GM19023 (cell line): ENCODE measurements around the gene RSL1D1.

Experiments used
- ATAC-seq: cut with Tn5 transposase; IDR thresholded peaks from one replicate; pipeline ENCODE4 v1.9.1; 2021; ENCODE audit warnings: mild to moderate bottlenecking, moderate library complexity; ENCODE audit not compliant: unreplicated experiment

Gene RSL1D1

DNA sequence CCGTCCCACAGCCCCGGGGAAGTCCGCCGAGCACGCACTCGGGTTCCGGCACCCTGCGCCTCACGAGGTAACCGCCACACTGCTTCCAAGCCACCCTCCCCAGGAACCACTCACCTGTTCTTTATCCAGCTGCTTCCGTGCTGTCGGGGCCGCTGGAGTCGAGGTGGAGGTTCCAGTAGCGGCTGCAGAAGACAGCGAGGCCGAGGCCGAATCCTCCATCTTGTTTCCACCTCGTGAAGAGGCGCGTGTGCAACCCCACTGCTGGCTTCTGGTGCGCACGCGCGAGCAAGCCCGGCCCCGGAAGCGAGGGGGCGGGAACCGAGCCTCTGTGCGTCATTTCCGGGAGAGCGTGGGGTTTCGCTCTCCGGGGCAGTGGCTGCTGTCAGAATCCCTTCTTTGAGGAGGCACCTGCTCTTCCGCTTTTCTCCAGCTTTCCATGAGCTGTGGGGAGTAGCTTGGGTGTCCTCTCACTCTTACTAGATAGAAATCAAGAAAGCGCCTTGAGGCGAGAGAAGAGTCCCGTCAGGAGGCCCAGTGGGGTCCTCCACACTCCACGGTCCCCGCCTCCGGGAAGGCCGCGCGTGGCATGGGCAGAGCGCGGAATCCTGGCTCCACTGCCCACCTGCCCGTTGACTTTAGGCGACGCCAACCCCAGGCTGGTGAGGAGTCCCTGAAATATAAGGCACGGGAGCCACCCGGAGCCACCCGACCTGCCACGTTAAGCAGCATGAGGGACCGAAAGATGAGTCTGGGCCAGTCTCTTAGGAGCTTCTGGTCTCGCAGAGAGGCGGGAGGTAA, at the start of gene RSL1D1:
Gene RSL1D1, minus strand, starts transcription at position 249 of the 798 bp plus-strand sequence. Its CDS starts 30 bp downstream, at position 219.
- ATAC-seq, result peak; percentile 87

DNA sequence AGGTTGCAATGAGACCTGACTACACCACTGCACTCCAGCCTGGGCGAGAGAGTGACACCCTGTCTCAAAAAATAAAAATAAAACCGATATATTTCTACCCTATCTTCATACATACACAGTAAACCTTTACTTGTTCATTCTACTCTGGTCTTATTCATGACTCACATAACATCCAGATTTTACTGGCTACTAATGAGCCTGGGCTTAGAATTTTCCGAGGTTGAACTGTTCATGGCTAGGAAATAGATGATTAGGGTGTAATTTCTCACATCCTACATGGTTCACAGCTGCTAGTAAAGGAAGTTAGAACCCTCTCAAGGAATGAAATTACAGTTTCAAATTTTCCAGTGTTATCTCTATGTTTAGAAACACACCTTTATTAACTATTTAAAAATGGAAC, 49.7 kb upstream of the RSL1D1 start:
- no peak for ATAC-seq

DNA sequence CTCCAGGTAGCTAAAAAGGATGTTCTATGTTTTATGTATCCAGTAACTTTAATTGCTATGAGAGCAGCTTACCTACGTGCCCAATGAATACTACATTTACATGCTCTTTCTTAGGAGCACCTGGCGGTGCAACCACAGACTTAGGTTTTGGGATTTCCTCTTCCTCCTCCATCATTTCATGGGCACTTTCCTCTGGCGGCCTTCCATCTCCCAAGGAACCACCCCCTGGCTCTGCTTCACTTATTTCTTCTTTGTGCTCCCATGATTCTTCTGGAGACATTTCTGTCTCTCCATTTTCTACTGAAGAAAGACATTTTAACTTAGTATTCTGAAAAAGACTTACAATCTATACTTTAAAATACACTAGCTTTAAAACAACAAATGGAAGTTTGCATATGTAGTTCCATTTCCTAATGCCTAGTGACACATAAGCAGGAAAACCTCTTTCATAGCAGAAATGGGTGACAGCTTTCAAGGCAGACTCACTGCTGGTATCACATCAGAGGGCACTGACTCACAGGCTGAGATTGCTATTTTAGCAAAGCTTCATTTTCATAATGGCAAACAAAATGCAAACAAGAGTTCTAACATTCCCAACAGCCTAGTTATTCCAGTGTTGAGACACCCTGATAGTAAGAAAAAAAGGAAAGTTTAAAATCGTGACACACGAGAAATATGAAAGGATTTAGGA, 45.3 kb upstream of the RSL1D1 start:
- no peak for ATAC-seq

DNA sequence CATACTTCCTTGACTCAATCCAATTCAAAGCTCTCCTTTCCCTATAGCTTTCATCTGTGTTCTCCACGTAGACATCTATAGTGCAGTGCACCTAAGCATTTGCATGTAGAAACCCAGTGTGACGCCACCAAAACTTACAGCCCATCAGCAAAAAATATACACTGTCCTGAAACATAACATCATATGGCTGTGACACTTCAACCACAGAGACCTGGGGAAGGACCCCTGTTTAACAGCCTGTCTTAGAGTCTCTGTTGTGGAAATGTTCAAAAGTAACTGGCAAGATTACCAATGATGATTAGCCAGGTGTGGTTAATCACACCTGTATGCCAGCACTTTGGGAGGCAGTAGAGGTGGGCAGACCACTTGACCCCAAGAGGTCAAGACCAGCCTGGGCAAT, 42.2 kb upstream of the RSL1D1 start:
- no peak for ATAC-seq

DNA sequence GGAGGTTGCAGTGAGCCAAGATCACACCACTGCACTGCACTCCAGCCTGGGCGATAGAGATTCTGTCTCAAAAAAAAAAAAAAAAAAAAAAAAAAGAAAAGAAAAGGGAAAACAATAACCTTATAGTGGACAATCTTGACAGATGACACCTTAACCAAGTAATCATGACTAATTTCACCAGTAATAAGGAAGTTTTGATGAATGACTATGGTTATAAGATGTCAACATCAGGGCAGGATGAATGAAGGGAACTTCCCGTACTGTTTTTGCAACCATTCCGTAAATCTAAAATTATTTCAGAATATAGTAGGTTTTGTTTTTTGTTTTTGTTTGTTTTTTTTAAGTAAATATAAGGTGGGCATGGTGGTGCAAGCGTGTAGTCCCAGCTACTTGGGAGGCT, 41.4 kb upstream of the RSL1D1 start:
- ATAC-seq, result no peak

DNA sequence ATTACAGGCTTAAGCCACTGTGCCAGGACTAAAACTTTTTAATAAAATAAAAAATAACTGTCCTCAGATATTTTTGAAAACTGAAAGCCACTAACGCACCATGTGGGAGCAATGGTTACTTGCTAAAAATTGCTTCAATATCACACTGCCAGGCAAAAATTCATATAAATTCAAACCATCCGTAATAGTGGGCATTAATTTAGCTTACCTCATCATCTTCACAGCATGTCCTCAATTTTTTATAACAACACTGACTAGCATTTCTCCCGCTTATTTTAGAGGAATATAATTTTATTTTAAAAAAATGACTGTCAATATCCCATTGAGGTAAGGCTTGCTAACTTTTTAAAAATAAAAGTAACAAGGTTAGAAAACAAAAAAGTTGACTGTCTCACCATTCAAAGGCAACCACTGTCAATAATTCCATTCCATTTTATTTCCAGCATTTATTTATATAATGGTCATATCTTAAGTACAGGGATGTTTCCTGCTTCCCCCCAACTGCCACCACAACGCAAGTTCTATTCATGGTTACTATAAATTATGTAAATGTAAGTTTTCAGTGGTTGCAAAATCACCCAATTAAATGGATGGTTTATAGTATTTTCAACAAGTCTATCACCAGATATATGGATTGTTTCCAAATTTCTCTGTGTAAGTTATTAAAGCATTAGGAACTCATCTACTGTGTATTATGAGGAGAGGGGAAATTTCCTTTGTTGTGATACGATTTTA, 39.1 kb upstream of the RSL1D1 start:
- no peak for ATAC-seq

DNA sequence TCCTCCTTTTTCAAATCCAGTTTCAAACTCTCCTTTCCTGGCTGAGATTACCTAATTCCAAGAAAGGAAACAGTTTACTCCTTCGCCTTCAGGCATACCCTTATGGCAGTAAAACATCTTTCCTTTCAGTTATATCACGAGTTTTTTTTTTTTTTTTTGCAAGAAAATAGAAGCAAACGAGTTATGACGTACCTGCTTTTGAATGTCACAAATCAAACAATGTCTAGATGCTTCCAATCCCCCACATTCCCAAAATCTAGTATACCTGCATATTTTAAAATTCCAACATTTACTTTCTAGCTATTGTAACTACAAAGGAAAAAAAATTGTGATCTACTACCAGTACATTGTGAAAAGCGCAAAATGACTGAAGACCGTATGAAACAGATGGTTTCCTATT, 35.5 kb upstream of the RSL1D1 start:
- ATAC-seq, result no peak

DNA sequence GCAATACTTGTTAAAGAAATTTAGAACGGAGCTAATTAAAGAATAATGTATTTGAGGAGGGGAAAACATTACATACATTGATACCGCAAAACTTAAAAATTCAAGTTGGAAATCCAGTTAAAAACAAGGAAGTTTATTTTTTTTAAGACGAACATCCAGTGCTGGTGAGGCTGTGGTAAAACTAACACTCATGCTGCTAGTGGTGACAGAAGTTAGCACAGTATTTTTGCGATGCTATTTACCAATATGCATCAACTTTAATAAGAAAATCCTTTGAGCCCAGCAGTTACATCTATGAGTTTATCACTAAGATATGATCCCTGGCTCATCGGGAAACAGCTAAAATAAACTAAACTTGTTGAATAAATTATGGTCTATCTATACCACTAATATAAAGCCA, 32.7 kb upstream of the RSL1D1 start:
- ATAC-seq, result no peak

DNA sequence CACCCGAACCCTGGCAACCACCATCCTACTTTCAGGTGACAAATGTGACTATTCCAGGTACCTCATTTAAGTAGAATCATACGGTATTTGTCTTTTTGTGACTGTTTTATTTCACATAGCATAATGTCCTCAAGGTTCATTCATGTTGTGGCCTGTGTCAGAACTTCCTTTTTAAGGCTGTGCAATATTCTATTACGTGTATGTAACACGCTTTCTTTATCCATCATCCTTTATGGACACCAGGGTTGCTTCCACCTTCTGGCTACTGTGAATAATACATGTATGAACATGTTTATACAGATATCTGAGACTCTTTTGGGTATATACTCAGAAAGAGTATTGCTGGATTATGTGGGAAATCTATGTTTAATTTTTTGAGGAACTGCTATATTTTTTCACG, 28.7 kb upstream of the RSL1D1 start:
- ATAC-seq, result no peak

DNA sequence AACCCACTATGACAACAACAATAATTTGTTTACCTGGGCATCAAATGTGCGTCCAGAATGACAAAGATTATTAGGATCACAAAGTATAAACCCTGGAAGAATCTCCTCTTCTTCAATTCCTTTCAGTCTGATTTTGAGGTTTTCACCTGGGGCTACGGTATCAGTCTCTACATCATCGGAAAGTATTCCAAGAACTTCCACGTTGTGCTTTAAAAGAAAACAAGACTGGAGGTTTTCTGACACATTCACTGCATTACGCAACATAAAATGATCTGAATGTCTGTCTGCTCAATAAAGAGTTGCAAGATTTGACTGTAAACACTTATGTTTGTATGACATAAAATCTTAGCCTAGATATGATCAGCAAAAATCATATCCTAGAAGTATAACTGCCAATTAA, 26.0 kb upstream of the RSL1D1 start:
- no peak for ATAC-seq

DNA sequence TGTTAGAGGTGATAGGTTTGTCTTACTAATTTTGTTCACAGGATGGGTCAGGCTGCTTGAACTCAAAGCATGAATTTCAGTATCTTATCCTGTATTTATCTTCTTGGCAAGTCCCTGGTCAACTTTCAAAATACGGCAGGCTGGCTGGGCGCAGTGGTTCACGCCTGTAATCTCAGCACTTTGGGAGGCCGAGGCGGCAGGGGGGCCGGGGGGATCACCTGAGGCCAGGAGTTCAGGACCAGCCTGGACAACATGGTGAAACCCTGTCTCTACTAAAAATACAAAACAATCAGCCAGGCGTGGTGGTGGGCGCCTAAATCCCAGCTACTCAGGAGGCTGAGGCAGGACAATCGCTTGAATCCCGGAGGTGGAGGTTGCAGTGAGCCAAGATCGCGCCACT, 25.0 kb upstream of the RSL1D1 start:
- ATAC-seq, result no peak

DNA sequence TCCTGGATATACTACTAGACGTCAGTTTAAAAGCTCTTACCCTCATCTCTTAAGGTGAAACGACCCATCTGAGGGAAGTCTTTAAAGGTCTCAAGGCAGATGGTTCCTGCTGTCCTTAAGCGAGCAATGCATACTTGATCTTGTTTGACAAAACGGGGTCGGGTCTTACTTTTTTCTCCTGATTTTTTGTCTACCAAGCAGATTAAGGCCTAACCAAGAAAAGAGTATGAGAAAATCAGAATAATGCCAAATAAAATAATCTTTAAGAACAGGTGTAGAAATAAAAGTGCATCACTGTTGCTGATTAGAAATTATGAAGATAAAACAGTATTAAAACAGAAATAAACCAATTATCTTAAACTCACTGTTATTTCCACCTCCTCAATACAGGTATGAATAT, 24.4 kb upstream of the RSL1D1 start:
- no peak for ATAC-seq

DNA sequence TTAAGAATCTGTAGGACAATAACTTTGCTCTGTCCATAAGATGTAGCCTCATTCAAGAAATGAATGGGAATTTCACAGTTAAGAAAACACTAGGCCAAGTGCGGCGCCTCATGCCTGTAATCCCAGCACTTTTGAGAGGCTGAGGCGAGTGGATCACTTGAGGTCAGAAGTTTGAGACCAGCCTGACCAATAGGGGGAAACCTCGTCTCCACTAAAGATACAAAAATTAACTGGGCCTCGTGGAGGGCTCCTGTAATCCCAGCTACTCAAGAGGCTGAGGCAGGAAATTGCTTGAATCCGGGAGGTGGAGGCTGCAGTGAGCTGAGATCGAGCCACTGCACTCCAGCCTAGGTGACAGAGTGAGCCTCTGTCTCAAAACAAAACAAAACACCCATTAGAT, 19.9 kb upstream of the RSL1D1 start:
- no peak for ATAC-seq

DNA sequence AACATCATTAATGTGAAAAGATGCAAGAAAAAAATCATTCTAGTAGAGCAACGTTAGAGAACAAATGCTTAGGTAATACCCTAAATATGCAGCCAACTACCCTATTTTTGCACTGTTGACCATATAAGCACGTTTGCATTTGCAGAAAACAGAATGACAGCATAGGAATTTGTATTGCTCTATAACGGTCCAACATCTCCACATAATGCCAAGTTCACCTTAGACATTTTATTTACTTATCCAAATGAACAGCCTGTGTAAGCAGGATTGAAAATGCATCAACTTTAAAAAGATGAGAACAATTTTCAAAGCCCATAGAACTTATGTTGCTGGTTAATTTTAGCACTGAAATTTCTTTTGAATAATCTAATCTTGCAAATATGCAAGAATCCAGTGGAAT, 19.1 kb upstream of the RSL1D1 start:
- ATAC-seq, result no peak

DNA sequence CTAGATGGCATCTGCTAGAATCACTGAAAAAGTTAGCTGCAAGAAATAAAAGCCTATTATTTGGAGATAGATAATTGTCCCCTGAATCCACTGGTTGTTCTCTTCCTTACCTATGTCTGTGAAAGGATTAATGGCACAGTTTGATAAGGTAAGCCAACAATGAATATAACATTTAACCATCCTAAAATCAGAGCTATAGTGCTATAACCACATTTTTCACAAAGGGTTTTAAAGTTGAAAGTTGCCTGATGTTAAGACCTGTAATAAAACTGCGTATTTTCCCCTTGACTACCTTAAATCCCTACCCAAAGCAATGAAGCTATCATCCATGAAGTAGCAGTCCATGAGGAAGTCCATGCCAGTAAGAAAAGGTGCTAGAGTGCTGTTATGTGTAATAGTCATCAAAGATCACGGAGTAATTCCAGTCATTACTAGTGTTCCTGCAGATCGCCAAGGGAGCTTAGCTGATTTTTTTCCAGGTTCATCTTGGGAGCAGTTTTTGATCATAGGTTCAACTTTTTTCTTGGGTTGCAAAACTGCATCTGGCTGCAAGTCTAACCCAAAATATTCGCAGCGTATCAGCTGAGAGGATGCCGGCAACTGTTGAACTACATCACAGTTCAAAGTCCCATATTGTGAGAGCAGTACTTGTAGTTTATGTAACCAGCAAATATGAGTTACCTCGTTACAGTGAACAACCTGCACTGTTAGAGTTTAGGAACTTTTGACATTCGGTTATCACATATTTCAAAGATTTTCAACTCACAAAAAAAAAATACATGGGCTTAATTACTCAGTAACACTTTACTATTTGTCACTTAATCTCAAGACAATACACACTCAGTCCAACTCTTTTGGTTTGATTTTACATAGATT, 18.2 kb upstream of the RSL1D1 start:
- no peak for ATAC-seq

DNA sequence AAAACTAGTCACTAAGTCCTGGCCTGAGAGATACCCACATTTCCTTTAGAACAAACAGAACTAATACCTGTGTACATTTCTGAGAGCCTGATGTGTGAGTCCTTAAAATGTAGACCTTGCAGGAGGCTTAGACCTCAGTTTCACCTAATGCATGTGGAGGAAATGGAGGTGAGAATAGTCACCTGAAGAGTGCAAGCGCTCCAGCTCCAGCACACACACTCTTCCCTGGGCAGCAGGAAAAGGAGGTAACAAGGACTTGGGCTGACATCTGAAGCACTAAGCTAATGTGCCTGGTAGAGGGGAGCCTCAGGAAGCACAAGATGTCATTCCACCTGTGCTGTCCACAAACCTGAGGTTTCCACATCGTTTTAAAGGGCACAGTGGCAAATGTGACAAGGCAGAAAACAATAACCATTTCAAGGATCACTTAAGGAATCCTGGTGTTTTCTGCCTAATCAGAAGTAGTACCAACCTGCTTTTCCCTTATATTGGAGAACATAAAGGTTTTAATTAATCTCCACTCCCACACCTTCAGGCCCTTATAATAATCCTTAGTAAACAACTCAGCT, 17.2 kb upstream of the RSL1D1 start:
- no peak for ATAC-seq

DNA sequence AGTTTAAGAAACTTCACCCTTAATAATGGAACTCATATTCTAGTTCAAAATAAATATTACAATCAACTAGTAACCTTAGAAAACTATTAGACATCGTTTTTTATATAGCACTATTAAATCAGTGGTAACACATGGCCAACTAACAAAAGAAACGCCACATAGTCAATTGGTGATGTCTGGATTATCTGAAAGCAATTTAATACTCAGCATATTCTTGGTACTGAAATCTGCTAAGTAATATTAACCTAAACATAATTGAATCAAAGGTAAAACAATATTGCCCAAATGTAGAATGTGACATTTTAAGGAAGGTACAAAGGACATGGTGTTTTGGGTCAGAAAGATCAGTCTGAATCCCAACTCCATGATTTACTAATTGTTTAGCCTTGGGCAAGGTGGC, 11.1 kb upstream of the RSL1D1 start:
- no peak for ATAC-seq

DNA sequence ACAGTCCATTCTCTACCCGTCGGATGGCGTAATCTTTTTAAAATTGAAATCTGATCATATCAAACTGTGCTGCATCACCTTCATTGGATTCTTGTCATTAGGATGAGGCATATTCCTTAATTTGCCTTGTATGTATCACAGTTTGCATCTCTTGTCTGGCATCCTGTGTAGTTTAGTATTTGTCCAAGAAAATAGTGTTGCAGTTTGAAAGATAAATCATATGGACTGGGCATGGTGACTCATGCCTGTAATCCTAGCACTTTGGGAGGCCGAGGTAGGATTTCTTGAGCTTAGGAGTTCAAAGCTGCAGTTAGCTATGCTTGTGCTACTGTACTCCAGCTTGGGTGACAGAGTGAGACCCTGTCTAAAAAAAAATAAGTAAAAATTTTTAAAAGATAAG, 5.8 kb upstream of the RSL1D1 start:
- no peak for ATAC-seq

DNA sequence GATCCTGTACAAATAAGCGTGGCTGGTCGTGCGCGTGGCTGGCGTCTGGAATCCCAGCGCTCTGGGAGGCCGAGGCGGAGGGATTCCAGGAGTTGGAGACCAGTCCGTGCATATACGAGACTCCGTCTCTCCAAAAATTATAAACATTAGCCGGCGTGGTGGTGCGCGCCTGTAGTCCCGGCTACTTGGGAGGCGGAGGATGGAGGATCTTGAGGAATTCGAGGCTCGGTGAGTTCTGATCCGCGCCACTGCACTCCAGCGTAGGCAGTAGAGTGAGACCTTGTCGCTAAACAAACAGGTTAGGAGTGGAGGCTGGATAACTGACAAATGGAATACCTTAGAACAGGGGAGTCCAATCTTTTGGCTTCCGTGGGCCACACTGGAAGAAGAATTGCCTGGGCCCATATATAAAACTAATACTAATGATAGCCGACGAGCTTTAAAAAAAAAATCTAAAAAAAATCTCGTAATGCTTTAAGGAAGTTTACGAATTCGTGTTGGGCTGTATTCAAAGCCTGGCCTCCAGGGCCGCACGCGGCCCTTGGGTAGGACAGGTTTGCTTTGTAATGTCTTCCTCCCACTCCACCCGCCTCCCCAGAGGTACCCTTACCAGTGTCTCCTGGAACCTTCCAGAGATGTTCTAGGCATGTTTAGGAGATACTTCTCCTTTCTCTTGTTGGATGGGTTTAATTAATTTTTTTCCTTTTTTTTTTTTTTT, 909 bp upstream of the RSL1D1 start:
- ATAC-seq, result no peak

DNA sequence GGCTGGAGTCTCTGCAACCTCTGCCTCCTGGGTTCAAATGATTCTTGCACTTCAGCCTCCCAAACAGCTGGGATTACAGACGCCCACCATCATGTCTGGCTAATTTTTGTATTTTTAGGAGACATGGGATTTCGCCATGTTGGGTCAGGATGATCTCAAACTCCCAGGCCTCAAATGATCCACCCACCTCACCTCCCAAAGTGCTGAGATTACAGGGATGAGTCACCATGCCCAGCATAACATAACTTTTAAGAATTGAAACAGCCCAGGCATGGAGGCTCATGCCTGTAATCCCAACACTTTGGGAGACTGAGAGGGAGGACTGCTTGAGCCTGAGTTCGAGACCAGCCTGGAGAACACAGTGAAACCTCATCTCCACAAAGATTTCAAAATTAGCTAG, 2.5 kb downstream of the RSL1D1 start:
- no peak for ATAC-seq
